ENCODE results near the gene PIKFYVE.
A peak's percentile ranks its signal among the peaks of the same experiment; 100 is the strongest.
"Not testable (repeated sequence)": the region's sequence is repeated elsewhere in the genome, so short reads cannot be mapped to it uniquely, and the experiment has no call there.

PIKFYVE gene

GRCh38 chr2:208354964-208355381 is 88.9 kb downstream of the PIKFYVE start:
- ChIA-PET CTCF (interaction anchor here (0.8 to 1.7 kb wide), 6 partner anchors 8 to 101 kb away, joined by 3 to 7 read pairs (median 4); no protein-coding TSS in a partner anchor), POLR2A (no interaction called here)
- no peak for DNase-seq (ENCODE audit: extremely low spot score)
- TF ChIP-seq CTCF (IDR thresholded peaks at IDR 0.05; ENCODE audit: control extremely low read depth, extremely low read depth, low read depth, missing control alignments): no peak

- DNase-seq (ENCODE audit: extremely low spot score); POLR2A ChIA-PET: not testable (repeated sequence)
- CTCF ChIA-PET: interaction anchor here (1.7 kb wide), 1 partner anchor 17 kb away, joined by 7 read pairs; no protein-coding TSS in a partner anchor
These were observed 90.4 kb downstream of the PIKFYVE start for GRCh38 chr2:208356420-208356819.

- no peak for DNase-seq (ENCODE audit: extremely low spot score)
- CTCF ChIA-PET: interaction anchor here (0.7 kb wide), 1 partner anchor 102 kb away, joined by 4 read pairs; the partner anchor contains the start of gene IDH1
- POLR2A ChIA-PET: no interaction called here
- TF ChIP-seq CTCF (IDR thresholded peaks at IDR 0.05; ENCODE audit: control extremely low read depth, extremely low read depth, low read depth, missing control alignments): no peak
These were observed 91.0 kb downstream of the PIKFYVE start for GRCh38 chr2:208356846-208357574.

- no peak for TF ChIP-seq CTCF (IDR thresholded peaks at IDR 0.05; ENCODE audit: control extremely low read depth, extremely low read depth, low read depth, missing control alignments)
- ChIA-PET CTCF (no interaction called here), POLR2A (no interaction called here)
- no peak for DNase-seq (ENCODE audit: extremely low spot score)
These were observed 92.9 kb downstream of the PIKFYVE start for GRCh38 chr2:208358758-208359631.

GRCh38 chr2:208359632-208359986 is 93.6 kb downstream of the PIKFYVE start:
- POLR2A ChIA-PET: no interaction called here
- DNase-seq (ENCODE audit: extremely low spot score): no peak
- TF ChIP-seq CTCF (IDR thresholded peaks at IDR 0.05; ENCODE audit: control extremely low read depth, extremely low read depth, low read depth, missing control alignments): no peak
- CTCF ChIA-PET: no interaction called here

- ChIA-PET CTCF (interaction anchor here (1.2 to 1.8 kb wide), 2 partner anchors 8 to 10 kb away, joined by 4 to 6 read pairs; no protein-coding TSS in a partner anchor), POLR2A (no interaction called here)
- peak; percentile 13 for DNase-seq (ENCODE audit: extremely low spot score)
- TF ChIP-seq CTCF (IDR thresholded peaks at IDR 0.05; ENCODE audit: control extremely low read depth, extremely low read depth, low read depth, missing control alignments): no peak
These were observed 94.4 kb downstream of the PIKFYVE start for GRCh38 chr2:208360259-208361076.

Measured in GM10248 (cell line).